Sciatic nerve (tissue), 2 donors: ENCODE data around the gene C5orf46. TPM values are rescaled to one million over a fixed set of nuclear protein-coding genes. Genes with fewer than 3 reads are reported as not detected.
"Not testable (repeated sequence)": the region's sequence is repeated elsewhere in the genome, so short reads cannot be mapped to it uniquely, and the experiment has no call there.

Experiments used
- ATAC-seq: fragments of 200-7000 bp; cut with Tn5 transposase; one replicate; pipeline ENCODE4 v1.9.1; 2020; ENCODE audit warnings: mild to moderate bottlenecking, moderate library complexity
- DNase-seq: peaks from one replicate; pipeline ENCODE4 v3.0.0-alpha.2; 2020; ENCODE audit warnings: low spot score
- intact Hi-C: fragments of 100-400 bp; cut with DNase I; formaldehyde crosslinking; loops from one replicate; pipeline ENCODE4 v1.14.2; 2022
- total RNA-seq: library from RNA; stranded (reverse); fragmentation: NEBNext Ultra II Directional; extraction: Animal tissue kit (Norgen Biotek cat#: 25700); gene quantifications from one replicate; pipeline ENCODE4 v1.2.1, GENCODE V29; 2021
- donor health status: DM: no; HTN: no; CAD: no.
- donor health status: DM: no; HTN: no; CAD: no.

The C5orf46 gene
- total RNA-seq, 1 donor from 2014 or later, result not detected

DNA sequence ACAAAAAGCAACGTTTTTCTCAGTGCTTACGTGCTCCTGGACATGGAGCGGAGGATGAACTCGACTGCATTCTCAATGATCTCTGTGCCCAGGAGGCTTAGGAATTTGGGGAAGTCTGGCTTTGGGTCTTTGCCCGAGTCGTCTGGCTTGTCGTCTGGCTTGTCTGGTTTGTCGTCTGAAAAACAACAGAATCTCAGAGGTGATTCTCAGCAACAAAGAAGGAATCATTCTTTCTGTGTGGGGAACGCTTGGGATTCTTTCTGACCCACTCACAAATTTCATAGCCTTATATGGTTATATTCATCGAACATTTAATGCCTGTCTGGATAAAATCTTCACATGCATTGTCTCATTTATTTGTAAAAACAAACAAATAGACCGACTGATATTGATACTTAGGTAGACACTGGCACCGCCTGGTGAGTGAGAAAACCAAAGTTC lies 4.7 kb downstream of the C5orf46 start:
- ATAC-seq (no peak), DNase-seq (no peak)
- intact Hi-C loops, result no loop called here

DNA sequence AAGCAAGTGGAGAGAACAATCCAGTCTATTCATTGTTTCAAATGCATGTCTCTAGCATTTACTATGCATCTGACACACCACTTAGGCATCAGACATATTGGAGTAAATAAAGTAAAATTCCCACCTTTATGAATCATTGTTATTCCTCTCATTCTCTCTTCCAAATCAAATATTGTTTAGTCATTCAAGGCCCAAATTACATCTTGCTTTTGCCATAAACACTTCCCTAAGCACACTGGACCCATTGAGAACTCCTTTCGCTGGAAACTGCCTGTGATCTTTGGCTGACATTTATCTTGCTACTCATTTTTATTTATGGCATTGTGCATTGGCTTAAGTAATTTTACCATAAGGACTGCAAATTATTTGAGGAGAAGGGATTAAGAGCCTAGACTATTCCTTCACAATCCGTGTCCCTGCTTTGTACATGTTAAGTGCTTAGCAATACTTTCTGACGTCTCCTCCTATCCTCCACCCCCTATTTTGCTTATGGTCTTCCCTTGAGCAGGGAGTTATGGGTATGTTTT lies 7.4 kb downstream of the C5orf46 start:
- intact Hi-C loops, result no loop called here
- ATAC-seq (no peak), DNase-seq (no peak)

DNA sequence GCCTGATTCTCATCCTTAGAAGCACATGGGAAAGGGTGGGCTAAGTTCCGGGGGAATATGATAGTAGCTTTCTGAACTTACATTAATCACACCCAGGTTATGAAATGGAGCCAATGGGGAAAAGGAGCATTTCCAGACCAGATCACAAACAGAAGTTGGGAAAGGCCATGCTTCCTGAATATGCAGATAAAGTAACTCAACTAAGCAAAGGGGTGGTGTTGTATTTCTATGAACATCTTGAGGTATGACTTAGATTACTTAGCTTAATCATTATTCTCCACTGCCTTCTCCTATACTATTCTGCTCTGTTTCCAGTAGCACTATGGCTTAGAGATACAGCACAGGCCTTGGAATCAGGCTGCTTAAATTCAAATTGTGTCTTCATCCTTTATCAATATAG lies 10.5 kb downstream of the C5orf46 start:
- ATAC-seq (no peak), DNase-seq (no peak)
- intact Hi-C loops, result no loop called here

DNA sequence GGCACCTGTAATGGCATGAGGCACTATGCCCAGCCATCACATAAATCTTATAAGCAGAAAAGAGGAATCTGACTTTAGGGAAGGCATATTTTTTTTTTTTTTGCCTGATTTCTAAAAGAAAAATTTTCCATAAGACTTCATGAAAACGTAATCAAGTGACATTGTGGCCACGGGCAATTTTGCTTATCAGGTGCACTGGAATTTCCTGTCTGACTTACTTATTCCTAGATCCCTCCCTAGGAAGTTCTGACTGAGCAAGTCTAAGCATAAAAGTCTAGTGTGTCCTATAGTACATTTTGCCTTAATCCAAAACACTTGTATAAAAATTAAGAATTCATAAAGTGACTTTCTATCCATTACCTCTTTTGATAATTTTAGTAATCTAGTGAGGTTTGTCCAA lies 12.5 kb downstream of the C5orf46 start:
- DNase-seq, result no peak
- no peak for ATAC-seq
- intact Hi-C loops, result no loop called here

- DNase-seq (no peak), ATAC-seq (no peak)
- intact Hi-C loops, result no loop called here
Observed at GRCh38 chr5:147892696-147893296, 13.5 kb downstream of the C5orf46 start.

- intact Hi-C loops, result no loop called here
- no peak for DNase-seq
- ATAC-seq, result no peak
Observed at GRCh38 chr5:147887930-147888329, 18.4 kb downstream of the C5orf46 start.

DNA sequence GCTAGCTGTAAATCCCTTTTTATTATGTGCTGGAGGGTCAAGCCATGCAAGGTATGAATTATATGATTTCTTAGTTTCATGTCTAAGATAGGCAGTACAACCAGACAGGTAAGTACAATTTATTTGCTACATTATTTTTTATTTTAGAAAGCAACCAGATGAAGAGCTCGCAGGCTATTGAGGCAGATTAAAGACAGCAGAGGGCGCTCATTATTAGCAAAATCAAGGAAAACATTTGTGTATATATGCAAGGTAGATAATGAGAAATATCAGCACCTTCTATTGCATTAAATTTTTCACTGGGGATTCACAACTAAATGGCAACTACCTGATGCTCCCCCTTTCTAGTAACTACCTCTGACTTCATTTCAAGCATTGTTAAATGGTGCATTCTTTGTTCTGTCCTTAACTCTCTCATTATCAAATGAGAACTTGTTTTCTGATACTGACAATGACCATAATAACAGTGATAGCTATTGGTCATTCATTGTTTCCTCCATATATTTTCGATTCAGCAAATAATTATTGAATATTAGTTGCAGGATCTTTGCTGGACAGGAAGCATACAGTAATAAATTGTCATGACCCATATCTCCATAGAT lies 19.2 kb downstream of the C5orf46 start:
- DNase-seq (no peak), ATAC-seq (no peak)
- intact Hi-C loops, result no loop called here

GRCh38 chr5:147882586-147883313 lies 23.6 kb downstream of the C5orf46 start:
- intact Hi-C loops, result no loop called here
- DNase-seq (no peak), ATAC-seq (no peak)

DNA sequence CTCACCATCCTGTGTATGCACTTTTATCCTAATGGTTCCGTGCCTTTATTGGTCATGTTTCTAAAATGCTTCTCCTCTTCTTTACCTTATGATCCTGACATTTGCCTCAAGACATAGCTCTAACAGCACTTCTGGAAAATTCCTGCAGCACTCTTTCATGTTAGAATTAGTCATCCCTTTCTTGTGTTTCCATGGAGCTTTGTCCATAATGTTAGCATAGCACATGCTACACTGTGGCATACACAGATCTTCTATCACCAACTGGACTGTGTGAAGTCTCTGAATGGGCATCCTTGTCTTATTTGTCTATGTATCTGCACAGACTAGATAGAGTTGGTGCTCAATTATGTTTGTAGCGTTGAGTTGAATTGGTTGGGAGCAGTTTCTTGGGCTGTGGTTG lies 25.9 kb downstream of the C5orf46 start:
- DNase-seq (no peak), ATAC-seq (no peak)
- intact Hi-C loops, result no loop called here

- intact Hi-C loops, result no loop called here
- ATAC-seq (no peak), DNase-seq (no peak)
Observed at GRCh38 chr5:147879784-147880183, 26.6 kb downstream of the C5orf46 start.

GRCh38 chr5:147878066-147878759 lies 28.1 kb downstream of the C5orf46 start, which contains the start of gene SCGB3A2:
SCGB3A2 (plus strand) TSS chr5:147878711; CDS start chr5:147878804, 93 bp downstream.
- intact Hi-C loops, result no loop called here
- DNase-seq (no peak), ATAC-seq (no peak)

- intact Hi-C loops, result no loop called here
- ATAC-seq, result no peak
- DNase-seq, result no peak
Observed at GRCh38 chr5:147876626-147877025, 29.7 kb downstream of the C5orf46 start.

GRCh38 chr5:147876141-147876540 lies 30.2 kb downstream of the C5orf46 start:
- intact Hi-C loops, result no loop called here
- no peak for DNase-seq
- ATAC-seq, result no peak

GRCh38 chr5:147874910-147875367 lies 31.4 kb downstream of the C5orf46 start:
- DNase-seq, result no peak
- intact Hi-C loops, result no loop called here
- no peak for ATAC-seq

- intact Hi-C loops, DNase-seq, ATAC-seq: not testable (repeated sequence)
Observed at GRCh38 chr5:147874118-147874875, 32.0 kb downstream of the C5orf46 start.

DNA sequence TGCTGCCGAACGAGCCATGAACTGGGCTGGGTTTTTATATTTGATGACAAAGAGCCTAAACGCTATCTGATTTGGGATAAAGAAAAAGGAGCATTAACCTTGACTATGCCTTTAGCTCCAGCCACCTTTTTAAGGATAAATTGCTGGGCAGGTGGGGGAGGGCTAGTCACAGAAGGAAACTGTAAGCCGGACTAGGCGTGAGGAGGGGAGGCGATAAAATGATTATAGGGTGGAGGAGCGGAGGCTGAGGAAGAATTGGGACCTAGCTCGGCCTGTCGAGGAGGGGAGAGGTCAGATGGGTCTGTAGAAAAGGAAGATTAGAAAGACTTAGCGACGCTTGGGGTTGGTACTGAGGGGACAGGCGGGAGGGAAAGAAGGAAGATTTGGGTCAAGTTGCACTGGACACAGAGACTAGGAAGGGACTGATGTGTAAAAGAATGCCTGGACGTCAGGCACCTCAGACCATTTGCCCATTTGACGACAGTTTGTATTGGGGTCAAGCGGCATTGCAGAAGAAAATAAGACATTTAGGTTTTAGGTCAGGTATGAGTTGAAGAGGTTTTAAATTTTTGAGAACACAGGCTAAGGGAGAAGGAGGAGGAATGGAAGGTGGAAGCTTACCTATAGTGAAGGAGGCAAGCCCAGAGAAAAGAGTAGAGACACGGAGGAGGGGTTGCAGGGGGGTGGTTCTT lies 33.4 kb downstream of the C5orf46 start:
- intact Hi-C loops, DNase-seq: not testable (repeated sequence)

DNA sequence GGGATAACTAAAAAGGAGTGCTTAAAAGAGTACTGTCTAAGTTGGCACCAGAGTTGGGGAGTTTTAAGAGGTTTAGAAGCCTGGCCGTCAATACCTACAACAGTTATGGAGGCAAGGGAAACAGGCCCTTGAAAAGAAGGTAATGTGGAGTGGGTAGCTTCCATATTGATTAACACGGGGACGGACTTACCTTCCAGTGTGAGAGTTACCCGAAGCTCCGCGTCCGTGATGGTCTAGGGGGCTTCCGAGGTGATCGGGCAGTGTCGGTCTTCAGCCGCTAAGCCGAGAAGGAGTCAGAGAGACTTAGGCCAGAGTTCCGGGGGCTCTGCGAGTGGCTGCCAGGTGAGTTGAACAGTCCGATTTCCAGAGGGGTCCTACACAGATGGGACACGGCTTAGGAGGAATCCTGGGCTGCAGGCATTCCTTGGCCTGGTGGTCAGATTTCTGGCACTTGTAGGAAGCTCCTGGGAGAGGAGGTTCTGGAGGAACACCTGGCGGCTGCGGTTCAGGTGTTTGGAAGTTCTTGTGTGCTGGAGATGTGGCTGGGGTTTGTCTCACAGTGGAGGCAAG lies 34.3 kb downstream of the C5orf46 start:
- ATAC-seq, DNase-seq: not testable (repeated sequence)

More for the DNA sequence above, 33.4 kb downstream of the C5orf46 start:
- not testable (repeated sequence) for ATAC-seq

GRCh38 chr5:147869892-147870291 lies 36.4 kb downstream of the C5orf46 start:
- DNase-seq, intact Hi-C loops: not testable (repeated sequence)

More for the DNA sequence above, 34.3 kb downstream of the C5orf46 start:
- intact Hi-C loops, result not testable (repeated sequence)

More at GRCh38 chr5:147869892-147870291, 36.4 kb downstream of the C5orf46 start:
- ATAC-seq, result not testable (repeated sequence)
